OCI-LY3 (cell line): ENCODE measurements around the gene GHRHR.

Source experiments
- EZH2phosphoT487 ChIP-seq: fragments of 200-600 bp; shearing (Covaris generic); IDR thresholded peaks from 2 replicates; pipeline ENCODE4 v1.6.1; 2018; ENCODE audit warnings: antibody characterized with exemption, mixed run types, low read depth
- TF ChIP-seq, protein P1 (sequence below): fragments of 200-600, 300-600 bp; sonication (generic); IDR thresholded peaks from 2 replicates; pipeline ENCODE4 v1.5.1; 2014; ENCODE audit warnings: antibody characterized with exemption, low read length, low read depth

- TF ChIP-seq, protein P1, sequence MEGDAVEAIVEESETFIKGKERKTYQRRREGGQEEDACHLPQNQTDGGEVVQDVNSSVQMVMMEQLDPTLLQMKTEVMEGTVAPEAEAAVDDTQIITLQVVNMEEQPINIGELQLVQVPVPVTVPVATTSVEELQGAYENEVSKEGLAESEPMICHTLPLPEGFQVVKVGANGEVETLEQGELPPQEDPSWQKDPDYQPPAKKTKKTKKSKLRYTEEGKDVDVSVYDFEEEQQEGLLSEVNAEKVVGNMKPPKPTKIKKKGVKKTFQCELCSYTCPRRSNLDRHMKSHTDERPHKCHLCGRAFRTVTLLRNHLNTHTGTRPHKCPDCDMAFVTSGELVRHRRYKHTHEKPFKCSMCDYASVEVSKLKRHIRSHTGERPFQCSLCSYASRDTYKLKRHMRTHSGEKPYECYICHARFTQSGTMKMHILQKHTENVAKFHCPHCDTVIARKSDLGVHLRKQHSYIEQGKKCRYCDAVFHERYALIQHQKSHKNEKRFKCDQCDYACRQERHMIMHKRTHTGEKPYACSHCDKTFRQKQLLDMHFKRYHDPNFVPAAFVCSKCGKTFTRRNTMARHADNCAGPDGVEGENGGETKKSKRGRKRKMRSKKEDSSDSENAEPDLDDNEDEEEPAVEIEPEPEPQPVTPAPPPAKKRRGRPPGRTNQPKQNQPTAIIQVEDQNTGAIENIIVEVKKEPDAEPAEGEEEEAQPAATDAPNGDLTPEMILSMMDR: no peak
- TF ChIP-seq EZH2phosphoT487: no peak
These were observed 55.8 kb downstream of the GHRHR start for GRCh38 chr7:31019509-31019908.
